HG03558 (cell line): ENCODE data around the gene ASAP2.

Experiments used
- ATAC-seq: cut with Tn5 transposase; IDR thresholded peaks from one replicate; pipeline ENCODE4 v1.9.1; 2021; ENCODE audit warnings: moderate number of reproducible peaks; ENCODE audit not compliant: unreplicated experiment; ENCODE audit errors: extremely low read depth

Gene ASAP2

GRCh38 chr2:9205963-9206948 is at the start of gene ASAP2:
Gene ASAP2, plus strand, starts transcription at chr2:9206812. Its CDS starts 293 bp downstream, at chr2:9207105.
- ATAC-seq, result peak; percentile 45

- no peak for ATAC-seq
Measured at GRCh38 chr2:9158786-9159779, 47.5 kb upstream of the ASAP2 start.

GRCh38 chr2:9160732-9161131 is 45.9 kb upstream of the ASAP2 start:
- ATAC-seq, result no peak

GRCh38 chr2:9162841-9163240 is 43.8 kb upstream of the ASAP2 start:
- no peak for ATAC-seq

- ATAC-seq, result no peak
Measured at GRCh38 chr2:9163306-9164111, 43.1 kb upstream of the ASAP2 start.

- no peak for ATAC-seq
Measured at GRCh38 chr2:9164112-9164608, 42.5 kb upstream of the ASAP2 start.

GRCh38 chr2:9165625-9166024 is 41.0 kb upstream of the ASAP2 start:
- ATAC-seq, result no peak

GRCh38 chr2:9166579-9167377 is 39.8 kb upstream of the ASAP2 start:
- no peak for ATAC-seq

- ATAC-seq, result no peak
Measured at GRCh38 chr2:9167718-9168657, 38.6 kb upstream of the ASAP2 start.

GRCh38 chr2:9168821-9169221 is 37.8 kb upstream of the ASAP2 start:
- ATAC-seq, result no peak

- no peak for ATAC-seq
Measured at GRCh38 chr2:9169349-9170107, 37.1 kb upstream of the ASAP2 start.

GRCh38 chr2:9170458-9171130 is 36.0 kb upstream of the ASAP2 start:
- no peak for ATAC-seq

- no peak for ATAC-seq
Measured at GRCh38 chr2:9174771-9175437, 31.7 kb upstream of the ASAP2 start.

- no peak for ATAC-seq
Measured at GRCh38 chr2:9178110-9178903, 28.3 kb upstream of the ASAP2 start.

GRCh38 chr2:9178904-9179571 is 27.6 kb upstream of the ASAP2 start:
- no peak for ATAC-seq
